ENCODE data around the gene INTS4.

Gene INTS4

DNA sequence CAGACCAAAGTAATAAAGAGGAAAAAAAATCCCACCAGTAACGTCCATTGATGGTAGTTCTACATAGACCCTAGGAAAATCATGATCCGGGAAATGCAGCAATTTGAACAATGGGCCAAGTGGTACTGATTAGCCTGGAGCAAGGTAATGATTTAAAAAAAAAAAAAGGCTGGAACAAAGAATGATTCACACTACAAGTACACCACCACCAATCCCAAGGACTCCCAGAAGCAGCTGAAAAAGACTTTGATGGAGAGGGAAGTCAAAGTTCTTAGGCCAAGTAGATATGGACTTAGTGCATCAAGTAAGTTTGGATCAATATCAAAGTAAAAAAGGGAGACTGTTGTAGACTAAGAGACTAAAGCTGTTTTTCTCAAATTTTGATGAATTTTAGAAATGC lies 16.8 kb upstream of the INTS4 start:
- Histone ChIP-seq H3K79me2 (ENCODE audit: insufficient read depth, low read length) (no peaks in the 10 kb centered on the region), H3K9me3 (ENCODE audit: insufficient read depth, low read length, severe bottlenecking) (no peaks in the 10 kb centered on the region), H3K36me3 (ENCODE audit: insufficient read depth, low read length) (no peaks in the 10 kb centered on the region), H3K9ac (ENCODE audit: low read depth, low read length) (no peak overlapping the region), H3K4me3 (ENCODE audit: low read depth in 1 of 2, low read length in 2 of 2) (no peak overlapping the region), H3K4me1 (ENCODE audit: insufficient read depth, low read length) (no peaks in the 10 kb centered on the region), H3K4me2 (ENCODE audit: insufficient read depth, low read length) (no peak overlapping the region), H2AFZ (ENCODE audit: low read depth, low read length) (no peak overlapping the region), H3K27me3 (ENCODE audit: insufficient read depth, low read length, poor library complexity) (no peaks in the 10 kb centered on the region), H3K27ac (ENCODE audit: low read length) (no peak overlapping the region), H4K20me1 (ENCODE audit: insufficient read depth, low read length) (no peaks in the 10 kb centered on the region)
- TF ChIP-seq, protein P1, sequence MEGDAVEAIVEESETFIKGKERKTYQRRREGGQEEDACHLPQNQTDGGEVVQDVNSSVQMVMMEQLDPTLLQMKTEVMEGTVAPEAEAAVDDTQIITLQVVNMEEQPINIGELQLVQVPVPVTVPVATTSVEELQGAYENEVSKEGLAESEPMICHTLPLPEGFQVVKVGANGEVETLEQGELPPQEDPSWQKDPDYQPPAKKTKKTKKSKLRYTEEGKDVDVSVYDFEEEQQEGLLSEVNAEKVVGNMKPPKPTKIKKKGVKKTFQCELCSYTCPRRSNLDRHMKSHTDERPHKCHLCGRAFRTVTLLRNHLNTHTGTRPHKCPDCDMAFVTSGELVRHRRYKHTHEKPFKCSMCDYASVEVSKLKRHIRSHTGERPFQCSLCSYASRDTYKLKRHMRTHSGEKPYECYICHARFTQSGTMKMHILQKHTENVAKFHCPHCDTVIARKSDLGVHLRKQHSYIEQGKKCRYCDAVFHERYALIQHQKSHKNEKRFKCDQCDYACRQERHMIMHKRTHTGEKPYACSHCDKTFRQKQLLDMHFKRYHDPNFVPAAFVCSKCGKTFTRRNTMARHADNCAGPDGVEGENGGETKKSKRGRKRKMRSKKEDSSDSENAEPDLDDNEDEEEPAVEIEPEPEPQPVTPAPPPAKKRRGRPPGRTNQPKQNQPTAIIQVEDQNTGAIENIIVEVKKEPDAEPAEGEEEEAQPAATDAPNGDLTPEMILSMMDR (IDR thresholded peaks at IDR 0.05; ENCODE audit: borderline replicate concordance, extremely low read depth, low read length, poor library complexity, severe bottlenecking): no peak
- TF ChIP-seq EZH2 (IDR thresholded peaks at IDR 0.05; ENCODE audit: borderline replicate concordance, low read depth, low read length, severe bottlenecking): no peak
- DNase-seq (no peak), ATAC-seq (ENCODE audit: insufficient read depth, low read depth) (no peak)

DNA sequence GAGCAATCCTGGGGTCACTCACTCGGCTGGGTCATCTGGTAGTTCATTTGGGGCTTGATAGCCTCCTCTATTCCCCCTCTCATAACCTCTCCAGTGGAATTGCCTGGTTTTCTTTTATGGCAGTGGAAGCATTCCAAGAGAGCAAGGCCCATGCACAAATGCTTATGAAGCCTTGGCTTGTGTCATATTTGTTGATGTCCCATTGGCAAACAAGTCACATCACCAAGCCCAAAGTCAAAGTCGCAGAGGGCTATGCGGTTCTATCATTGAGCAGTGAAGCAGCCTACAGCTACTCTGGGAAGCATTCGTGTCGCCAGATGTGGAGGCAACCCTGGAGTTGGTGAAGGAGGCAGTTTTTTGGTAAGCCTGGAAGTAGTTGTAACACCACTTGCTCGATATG lies 16.3 kb upstream of the INTS4 start:
- H3K9me3 ChIP-seq (ENCODE audit: insufficient read depth, low read length, severe bottlenecking): no peaks in the 10 kb centered on the region
- H2AFZ ChIP-seq (ENCODE audit: low read depth, low read length): no peak overlapping the region
- no peaks in the 10 kb centered on the region for H4K20me1 ChIP-seq (ENCODE audit: insufficient read depth, low read length)
- H3K4me2 ChIP-seq (ENCODE audit: insufficient read depth, low read length): no peak overlapping the region
- H3K79me2 ChIP-seq (ENCODE audit: insufficient read depth, low read length): no peaks in the 10 kb centered on the region
- DNase-seq (no peak), ATAC-seq (ENCODE audit: insufficient read depth, low read depth) (no peak)
- no peak overlapping the region for H3K4me3 ChIP-seq (ENCODE audit: low read depth in 1 of 2, low read length in 2 of 2)
- H3K4me1 ChIP-seq (ENCODE audit: insufficient read depth, low read length): no peaks in the 10 kb centered on the region
- H3K9ac ChIP-seq (ENCODE audit: low read depth, low read length): no peak overlapping the region
- H3K27me3 ChIP-seq (ENCODE audit: insufficient read depth, low read length, poor library complexity): no peaks in the 10 kb centered on the region
- H3K36me3 ChIP-seq (ENCODE audit: insufficient read depth, low read length): no peaks in the 10 kb centered on the region
- TF ChIP-seq EZH2 (IDR thresholded peaks at IDR 0.05; ENCODE audit: borderline replicate concordance, low read depth, low read length, severe bottlenecking): no peak
- TF ChIP-seq, protein P1 (IDR thresholded peaks at IDR 0.05; ENCODE audit: borderline replicate concordance, extremely low read depth, low read length, poor library complexity, severe bottlenecking): no peak
- no peak overlapping the region for H3K27ac ChIP-seq (ENCODE audit: low read length)

DNA sequence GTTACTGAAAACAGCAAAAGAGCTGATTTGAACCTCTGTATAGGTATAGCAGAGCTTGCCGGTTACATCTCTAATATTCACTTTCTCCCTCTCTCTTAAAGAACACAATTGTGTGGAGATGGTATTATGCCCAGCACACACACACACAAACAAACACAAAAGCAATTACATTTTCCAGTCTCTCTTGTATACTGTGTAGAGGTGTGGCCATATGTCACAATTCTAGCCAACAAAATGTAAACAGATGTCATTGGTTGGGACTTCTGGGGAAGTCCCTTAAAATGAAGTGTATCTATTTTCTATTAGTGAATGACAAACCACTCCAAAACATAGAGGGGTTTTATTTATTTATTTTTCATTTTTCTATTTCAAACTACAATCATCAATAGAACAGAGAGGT lies 15.8 kb upstream of the INTS4 start:
- H3K9ac ChIP-seq (ENCODE audit: low read depth, low read length): no peak overlapping the region
- H3K9me3 ChIP-seq (ENCODE audit: insufficient read depth, low read length, severe bottlenecking): no peaks in the 10 kb centered on the region
- TF ChIP-seq EZH2 (IDR thresholded peaks at IDR 0.05; ENCODE audit: borderline replicate concordance, low read depth, low read length, severe bottlenecking): no peak
- H3K4me1 ChIP-seq (ENCODE audit: insufficient read depth, low read length): no peaks in the 10 kb centered on the region
- no peak overlapping the region for H3K27ac ChIP-seq (ENCODE audit: low read length)
- H3K4me2 ChIP-seq (ENCODE audit: insufficient read depth, low read length): no peak overlapping the region
- H3K27me3 ChIP-seq (ENCODE audit: insufficient read depth, low read length, poor library complexity): no peaks in the 10 kb centered on the region
- no peak overlapping the region for H3K4me3 ChIP-seq (ENCODE audit: low read depth in 1 of 2, low read length in 2 of 2)
- H3K36me3 ChIP-seq (ENCODE audit: insufficient read depth, low read length): no peaks in the 10 kb centered on the region
- ATAC-seq (ENCODE audit: insufficient read depth, low read depth): no peak
- no peak for DNase-seq
- no peak overlapping the region for H2AFZ ChIP-seq (ENCODE audit: low read depth, low read length)
- no peaks in the 10 kb centered on the region for H4K20me1 ChIP-seq (ENCODE audit: insufficient read depth, low read length)
- no peaks in the 10 kb centered on the region for H3K79me2 ChIP-seq (ENCODE audit: insufficient read depth, low read length)

DNA sequence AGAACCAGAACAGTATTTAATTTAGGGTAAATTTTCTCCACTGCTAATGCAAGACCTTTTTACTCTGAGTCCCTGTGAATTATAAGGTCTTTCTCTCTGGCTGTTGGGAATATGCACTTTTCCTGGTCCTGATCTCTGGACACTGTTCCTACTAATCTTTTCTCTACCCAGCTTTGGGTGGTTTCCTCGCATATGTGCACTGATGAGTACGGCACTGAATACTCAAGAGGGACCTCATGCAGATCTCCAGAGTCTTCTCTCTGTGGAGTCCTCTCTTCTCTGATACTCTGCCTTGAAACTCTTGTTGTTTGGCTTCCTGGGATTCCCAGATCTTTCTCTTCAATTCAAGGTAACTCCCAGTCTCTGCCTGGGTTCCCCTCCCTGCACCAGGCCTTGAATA lies 14.6 kb upstream of the INTS4 start:
- Histone ChIP-seq H4K20me1 (ENCODE audit: insufficient read depth, low read length) (no peaks in the 10 kb centered on the region), H3K27me3 (ENCODE audit: insufficient read depth, low read length, poor library complexity) (no peaks in the 10 kb centered on the region), H2AFZ (ENCODE audit: low read depth, low read length) (no peak overlapping the region), H3K9me3 (ENCODE audit: insufficient read depth, low read length, severe bottlenecking) (no peaks in the 10 kb centered on the region), H3K4me2 (ENCODE audit: insufficient read depth, low read length) (no peak overlapping the region), H3K4me3 (ENCODE audit: low read depth in 1 of 2, low read length in 2 of 2) (no peak overlapping the region), H3K27ac (ENCODE audit: low read length) (no peak overlapping the region), H3K9ac (ENCODE audit: low read depth, low read length) (no peak overlapping the region), H3K4me1 (ENCODE audit: insufficient read depth, low read length) (no peaks in the 10 kb centered on the region), H3K79me2 (ENCODE audit: insufficient read depth, low read length) (no peaks in the 10 kb centered on the region), H3K36me3 (ENCODE audit: insufficient read depth, low read length) (no peaks in the 10 kb centered on the region)
- no peak for TF ChIP-seq EZH2 (IDR thresholded peaks at IDR 0.05; ENCODE audit: borderline replicate concordance, low read depth, low read length, severe bottlenecking)
- TF ChIP-seq, protein P1 (IDR thresholded peaks at IDR 0.05; ENCODE audit: borderline replicate concordance, extremely low read depth, low read length, poor library complexity, severe bottlenecking): no peak
- DNase-seq (no peak), ATAC-seq (ENCODE audit: insufficient read depth, low read depth) (no peak)

All from DND-41 (cell line).